D721Med (cell line): ENCODE data around the gene HSPG2.

Source experiments
- DNase-seq: peaks from one replicate; pipeline ENCODE4 v3.0.0; 2011; ENCODE audit warnings: low spot score; ENCODE audit not compliant: insufficient read length
- FAIRE-seq: peaks from 2 replicates; lab custom pipeline; 2011; peaks lifted over from hg19 to GRCh38; lab: Jason Lieb, UNC
- CTCF ChIP-seq: IDR thresholded peaks from 2 replicates; pipeline ENCODE4 v1.5.1; 2012; ENCODE audit warnings: mild to moderate bottlenecking, control low read depth; ENCODE audit not compliant: insufficient read depth; ENCODE audit errors: missing control alignments

The HSPG2 gene

GRCh38 chr1:21914880-21915640 is 22.1 kb downstream of the HSPG2 start:
- no peak for DNase-seq
- no peak for TF ChIP-seq CTCF
- no peak for FAIRE-seq

GRCh38 chr1:21914450-21914849 is 22.7 kb downstream of the HSPG2 start:
- no peak for FAIRE-seq
- DNase-seq = no peak
- TF ChIP-seq CTCF = no peak

DNA sequence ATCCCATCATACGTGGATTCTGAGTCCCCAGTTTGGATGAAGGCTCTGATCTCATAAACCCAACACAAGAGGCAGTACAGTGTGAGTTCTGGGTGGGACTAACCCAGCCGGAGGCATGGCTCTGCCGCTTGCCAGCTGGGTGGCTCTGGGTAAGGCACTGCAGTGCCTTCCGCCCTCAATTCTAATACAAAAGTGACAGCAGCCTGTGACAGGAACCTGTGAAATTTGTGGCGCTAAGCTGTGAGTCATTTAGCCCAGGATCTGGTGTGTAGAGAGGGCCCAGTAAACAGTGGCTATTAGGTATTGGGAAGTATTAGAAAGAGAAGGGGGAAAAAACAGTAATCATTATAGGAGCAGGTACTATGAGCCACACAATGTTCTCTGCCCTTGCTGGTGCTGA is 23.3 kb downstream of the HSPG2 start:
- FAIRE-seq = no peak
- no peak for TF ChIP-seq CTCF
- DNase-seq = no peak

DNA sequence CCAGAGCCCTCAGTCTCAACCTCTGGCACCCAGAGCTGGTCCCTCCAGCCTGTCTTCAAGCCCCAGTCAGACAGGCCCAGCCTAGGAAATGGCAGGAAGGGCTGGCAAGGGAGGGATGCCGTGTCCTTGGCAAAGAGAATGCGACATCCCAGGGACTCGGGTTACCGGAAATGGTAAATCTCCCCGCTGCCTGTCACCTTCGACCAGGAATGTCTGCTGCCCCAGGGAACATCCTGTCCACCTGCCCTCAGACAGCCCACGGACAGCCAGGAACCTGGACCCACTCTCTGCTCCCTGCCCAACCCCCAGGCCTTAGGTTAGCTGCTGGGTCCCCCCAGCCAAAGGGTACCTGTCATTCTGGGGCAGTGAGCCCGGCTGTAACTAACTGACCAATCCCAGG is 23.9 kb downstream of the HSPG2 start:
- FAIRE-seq (no peak), DNase-seq (no peak)
- no peak for TF ChIP-seq CTCF

DNA sequence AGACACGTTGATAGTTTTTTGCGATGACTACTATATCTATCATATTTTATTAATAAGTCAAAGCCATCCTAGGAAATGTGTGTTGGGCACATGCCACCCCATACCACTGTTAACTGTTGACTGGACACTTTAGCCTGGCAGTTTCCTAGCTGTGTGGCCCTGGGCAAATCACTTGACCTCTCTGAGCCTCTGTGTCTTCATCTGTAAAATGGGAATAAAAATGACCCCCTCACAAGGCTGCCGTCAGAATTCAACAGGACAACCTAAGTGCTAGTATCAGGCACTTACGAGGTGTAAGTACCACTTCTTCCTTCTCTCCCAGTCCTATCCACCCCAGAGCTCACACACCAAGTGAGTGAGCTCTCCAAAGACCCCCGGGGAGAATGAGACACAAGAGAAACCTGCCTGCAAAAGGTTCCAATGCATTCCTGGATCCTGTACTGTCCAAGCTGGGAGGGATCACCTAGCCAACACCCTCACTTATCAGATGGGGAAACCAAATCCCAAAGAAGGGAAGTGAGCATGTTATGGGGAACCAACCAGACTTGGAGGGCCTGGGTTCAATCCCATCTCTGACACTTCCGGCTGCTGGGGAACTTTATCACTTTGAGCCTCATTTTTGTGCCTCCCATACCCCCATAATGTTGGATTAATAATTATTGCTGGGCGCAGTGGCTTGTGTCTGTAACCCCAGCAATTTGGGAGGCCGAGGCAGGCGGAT is 24.9 kb downstream of the HSPG2 start:
- FAIRE-seq (no peak), DNase-seq (no peak)
- no peak for TF ChIP-seq CTCF

DNA sequence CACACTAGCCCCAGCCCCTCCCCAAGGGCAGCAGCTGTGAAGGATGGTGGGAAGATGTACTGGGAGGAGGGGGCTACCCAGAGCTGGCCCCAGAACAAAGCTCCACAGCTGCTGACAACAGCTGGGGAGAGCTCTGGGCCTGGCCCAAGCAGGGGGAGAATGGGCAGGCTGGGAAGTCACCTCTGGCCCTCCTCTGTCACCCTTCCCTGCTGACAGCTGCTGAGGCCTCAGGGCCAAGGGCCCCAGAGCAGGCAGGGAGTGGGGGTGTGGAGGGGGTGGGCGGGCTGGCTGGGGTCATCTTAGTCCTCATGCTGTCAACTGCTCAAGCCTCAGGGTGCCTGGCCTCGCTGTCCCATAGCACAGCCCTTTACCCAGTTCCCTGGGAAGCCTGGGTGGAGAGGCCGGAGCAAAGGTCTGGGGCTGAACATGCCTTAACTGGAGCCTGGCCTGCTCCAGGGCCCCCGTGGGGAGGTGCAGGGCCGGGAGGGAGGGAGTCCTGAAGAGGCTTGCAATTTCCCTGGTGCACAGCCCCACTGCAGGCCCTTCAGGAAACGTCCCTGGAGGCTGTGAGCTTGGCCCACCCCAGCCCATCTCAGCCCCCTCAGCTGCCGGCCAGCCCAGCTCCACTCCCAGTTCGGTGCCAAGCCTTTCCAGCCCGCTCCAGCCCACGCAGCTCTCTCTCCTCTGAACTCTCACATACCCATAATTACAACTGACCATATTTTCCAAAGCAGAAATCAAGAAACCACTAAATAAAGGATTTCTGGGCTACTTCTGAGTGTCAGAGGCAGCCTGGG is 25.7 kb downstream of the HSPG2 start:
- DNase-seq = no peak
- TF ChIP-seq CTCF = no peak
- no peak for FAIRE-seq
